Parathyroid adenoma (tissue), 2 donors: Measurements from ENCODE around the gene FRAT2.

Experiments
- H2AFZ ChIP-seq: fragments of 300-600 bp; sonication (generic); one replicate; pipeline ENCODE4 v1.7.0; 2017; ENCODE audit warnings: antibody characterized with exemption, mild to moderate bottlenecking
- H3K27ac ChIP-seq: fragments of 300-600 bp; sonication (generic); one replicate; pipeline ENCODE4 v1.7.0; 2017
- H3K27me3 ChIP-seq: fragments of 300-600 bp; sonication (generic); one replicate; pipeline ENCODE4 v1.7.0; 2017; ENCODE audit warnings: low read length; ENCODE audit not compliant: control insufficient read depth, insufficient read depth
- H3K36me3 ChIP-seq: fragments of 300-600 bp; sonication (generic); one replicate; pipeline ENCODE4 v1.7.0; 2017; ENCODE audit warnings: low read length; ENCODE audit not compliant: control insufficient read depth, insufficient read depth
- H3K4me1 ChIP-seq: fragments of 300-600 bp; sonication (generic); one replicate; pipeline ENCODE4 v1.7.0; 2017; ENCODE audit warnings: control low read depth
- H3K4me2 ChIP-seq: fragments of 300-600 bp; sonication (generic); one replicate; pipeline ENCODE4 v1.7.0; 2017; ENCODE audit warnings: low read length
- H3K4me3 ChIP-seq: fragments of 300-600 bp; sonication (generic); one replicate; pipeline ENCODE4 v1.7.0; 2017; ENCODE audit warnings: low read depth, low read length
- H3K79me2 ChIP-seq: fragments of 300-600 bp; sonication (generic); one replicate; pipeline ENCODE4 v1.7.0; 2017; ENCODE audit warnings: control low read depth
- H3K9ac ChIP-seq: fragments of 300-600 bp; sonication (generic); one replicate; pipeline ENCODE4 v1.7.0; 2017; ENCODE audit warnings: mild to moderate bottlenecking
- H3K9me3 ChIP-seq: fragments of 300-600 bp; sonication (generic); one replicate; pipeline ENCODE4 v1.7.0; 2017; ENCODE audit warnings: low read length; ENCODE audit not compliant: control insufficient read depth
- CTCF ChIP-seq: fragments of 300-600 bp; sonication (generic); IDR thresholded peaks from one replicate; pipeline ENCODE4 v1.7.0; 2017; ENCODE audit warnings: antibody characterized with exemption, mild to moderate bottlenecking
- donor health status: primary hyperparathyroidism.

Gene FRAT2

GRCh38 chr10:97371696-97372095, 37.2 kb upstream of the FRAT2 start:
- H2AFZ ChIP-seq = no peak overlapping the region
- H3K27me3 ChIP-seq = no peaks in the 10 kb centered on the region
- H3K79me2 ChIP-seq = no peaks in the 10 kb centered on the region
- TF ChIP-seq CTCF = no peak
- no peaks in the 10 kb centered on the region for H3K9me3 ChIP-seq
- no peaks in the 10 kb centered on the region for H3K36me3 ChIP-seq
- H3K4me3 ChIP-seq = no peak overlapping the region
- no peaks in the 10 kb centered on the region for H3K4me1 ChIP-seq
- no peak overlapping the region for H3K9ac ChIP-seq
- H3K4me2 ChIP-seq = no peak overlapping the region
- no peak overlapping the region for H3K27ac ChIP-seq

- Histone ChIP-seq H3K27me3 (no peaks in the 10 kb centered on the region), H3K36me3 (no peaks in the 10 kb centered on the region), H3K4me2 (no peak overlapping the region), H3K9me3 (no peaks in the 10 kb centered on the region), H3K79me2 (no peaks in the 10 kb centered on the region), H3K4me3 (no peak overlapping the region), H3K4me1 (no peaks in the 10 kb centered on the region), H3K9ac (no peak overlapping the region), H2AFZ (no peak overlapping the region), H3K27ac (no peak overlapping the region)
- no peak for TF ChIP-seq CTCF
These were observed 32.7 kb upstream of the FRAT2 start for GRCh38 chr10:97367126-97367649.

GRCh38 chr10:97366572-97366971, 32.0 kb upstream of the FRAT2 start:
- no peaks in the 10 kb centered on the region for H3K27me3 ChIP-seq
- H3K9ac ChIP-seq = no peak overlapping the region
- H3K79me2 ChIP-seq = no peaks in the 10 kb centered on the region
- no peaks in the 10 kb centered on the region for H3K36me3 ChIP-seq
- H3K4me3 ChIP-seq = no peak overlapping the region
- H3K27ac ChIP-seq = no peak overlapping the region
- H3K4me2 ChIP-seq = no peak overlapping the region
- H3K9me3 ChIP-seq = no peaks in the 10 kb centered on the region
- no peak for TF ChIP-seq CTCF
- no peak overlapping the region for H2AFZ ChIP-seq
- H3K4me1 ChIP-seq = no peaks in the 10 kb centered on the region

- H2AFZ ChIP-seq = no peak overlapping the region
- H3K4me3 ChIP-seq = no peak overlapping the region
- no peaks in the 10 kb centered on the region for H3K4me1 ChIP-seq
- no peaks in the 10 kb centered on the region for H3K27me3 ChIP-seq
- no peaks in the 10 kb centered on the region for H3K9me3 ChIP-seq
- no peak overlapping the region for H3K27ac ChIP-seq
- no peak for TF ChIP-seq CTCF
- no peaks in the 10 kb centered on the region for H3K79me2 ChIP-seq
- no peak overlapping the region for H3K4me2 ChIP-seq
- no peak overlapping the region for H3K9ac ChIP-seq
- H3K36me3 ChIP-seq = no peaks in the 10 kb centered on the region
These were observed 31.3 kb upstream of the FRAT2 start for GRCh38 chr10:97365761-97366351.

GRCh38 chr10:97363071-97363470, 28.5 kb upstream of the FRAT2 start:
- Histone ChIP-seq H3K4me2 (no peak overlapping the region), H3K9me3 (no peaks in the 10 kb centered on the region), H3K4me1 (no peaks in the 10 kb centered on the region), H3K36me3 (no peaks in the 10 kb centered on the region), H3K9ac (no peak overlapping the region), H3K27ac (no peak overlapping the region), H3K27me3 (no peaks in the 10 kb centered on the region), H3K79me2 (no peaks in the 10 kb centered on the region), H3K4me3 (no peak overlapping the region), H2AFZ (no peak overlapping the region)
- no peak for TF ChIP-seq CTCF
